ENCODE data around the gene WDR47. TPM values are rescaled to one million over a fixed set of nuclear protein-coding genes. Genes with fewer than 3 reads are reported as not detected.

The WDR47 gene
- total RNA-seq, 2 experiments from 2014 or later = 16.2 to 18.7 TPM

DNA sequence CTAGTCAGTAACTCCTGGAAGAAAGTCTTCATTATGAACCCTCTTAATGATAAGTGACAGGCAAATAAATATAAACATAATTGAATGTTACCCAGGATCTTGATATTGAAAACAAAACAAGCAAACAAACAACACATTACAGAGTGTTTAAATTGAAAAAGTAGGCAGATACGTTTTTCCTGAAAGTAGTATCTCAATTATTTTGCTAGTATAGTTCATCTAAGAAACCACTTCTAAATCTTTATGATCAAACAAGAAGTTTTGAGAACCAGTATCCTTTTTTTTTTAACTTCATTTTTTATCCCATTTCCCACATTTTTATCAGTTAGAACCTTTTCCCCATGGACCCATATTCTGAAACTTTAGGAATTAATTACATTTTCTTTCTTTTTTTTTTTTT lies 3.7 kb upstream of the WDR47 start:
- ATAC-seq (ENCODE audit: poor library complexity) = no peak

DNA sequence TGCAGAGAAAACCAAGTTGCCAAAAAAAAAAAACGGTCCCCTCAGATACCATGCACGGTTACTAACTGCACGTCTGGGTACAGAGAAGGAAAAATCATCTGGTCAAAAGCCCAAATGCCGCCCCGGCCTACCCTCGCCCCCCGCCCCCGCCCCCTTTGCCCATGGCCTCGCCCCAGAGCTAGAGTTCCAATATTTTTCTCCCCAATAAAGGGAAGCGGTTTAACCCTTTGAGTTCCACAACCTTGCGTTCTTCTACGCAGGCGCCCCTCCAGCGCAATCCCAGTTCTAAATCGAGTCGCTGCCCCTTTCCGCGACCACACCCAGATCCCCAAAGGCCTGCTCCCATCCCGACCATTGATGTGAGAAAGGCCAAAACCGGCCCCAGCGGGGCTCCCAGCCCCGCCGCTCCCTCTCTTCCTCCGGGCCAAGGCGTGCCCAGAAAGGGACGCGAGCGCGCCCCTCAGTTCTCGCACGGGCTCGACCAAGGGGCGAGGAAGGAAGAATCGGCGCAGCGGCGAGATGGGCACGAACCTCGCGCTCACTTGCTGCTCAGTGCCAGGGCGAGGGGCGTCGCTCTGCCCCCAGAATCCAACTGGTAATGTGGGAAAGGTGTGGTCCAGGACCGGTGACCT lies 797 bp downstream of the WDR47 start:
- H3K4me3 ChIP-seq (ENCODE audit: low read length) = peak overlapping the region; percentile 99
- intact Hi-C loops (cut with DNase I, micrococcal nuclease) = loop anchor here (2.0 to 5.0 kb wide), 8 partner anchors 51 to 386 kb away; partner anchors contain the start of genes CLCC1 (in 2 of the 2), ELAPOR1 (in 1 of the 2), PSMA5 (in 1 of the 2) and SARS1 (in 1 of the 2)
- CTCF ChIA-PET = no interaction called here

More for the DNA sequence above, 3.7 kb upstream of the WDR47 start:
- DNase-seq = no peak
- Histone ChIP-seq H3K4me1 (ENCODE audit: insufficient read depth, low read length) (peaks cover 14% of the 10 kb centered on the region), H3K36me3 (ENCODE audit: insufficient read depth, low read length) (no peaks in the 10 kb centered on the region), H3K27ac (ENCODE audit: low read depth in 1 of 2, low read length in 2 of 2) (no peak overlapping the region), H3K27me3 (ENCODE audit: control insufficient read depth in 1 of 2, insufficient read depth in 2 of 2, low read length in 2 of 2) (no peaks in the 10 kb centered on the region), H3K9me3 (ENCODE audit: control insufficient read depth in 1 of 2, insufficient read depth in 1 of 2, low read length in 2 of 2) (no peaks in the 10 kb centered on the region), H3K4me3 (ENCODE audit: low read length) (no peak overlapping the region)
- Mint-ChIP-seq H3K27ac (no peak overlapping the region), H3K9me3 (no peaks in the 10 kb centered on the region), H3K4me3 (no peak overlapping the region), H3K36me3 (ENCODE audit: low read depth) (peaks cover 5% of the 10 kb centered on the region), H3K27me3 (peaks cover 4% of the 10 kb centered on the region), H3K4me1 (ENCODE audit: low read depth) (peaks cover 16% of the 10 kb centered on the region)
- CTCF ChIA-PET = interaction anchor here (0.6 kb wide), 1 partner anchor 120 kb away, joined by 3 read pairs; no protein-coding TSS in a partner anchor
- TF ChIP-seq, protein P1, sequence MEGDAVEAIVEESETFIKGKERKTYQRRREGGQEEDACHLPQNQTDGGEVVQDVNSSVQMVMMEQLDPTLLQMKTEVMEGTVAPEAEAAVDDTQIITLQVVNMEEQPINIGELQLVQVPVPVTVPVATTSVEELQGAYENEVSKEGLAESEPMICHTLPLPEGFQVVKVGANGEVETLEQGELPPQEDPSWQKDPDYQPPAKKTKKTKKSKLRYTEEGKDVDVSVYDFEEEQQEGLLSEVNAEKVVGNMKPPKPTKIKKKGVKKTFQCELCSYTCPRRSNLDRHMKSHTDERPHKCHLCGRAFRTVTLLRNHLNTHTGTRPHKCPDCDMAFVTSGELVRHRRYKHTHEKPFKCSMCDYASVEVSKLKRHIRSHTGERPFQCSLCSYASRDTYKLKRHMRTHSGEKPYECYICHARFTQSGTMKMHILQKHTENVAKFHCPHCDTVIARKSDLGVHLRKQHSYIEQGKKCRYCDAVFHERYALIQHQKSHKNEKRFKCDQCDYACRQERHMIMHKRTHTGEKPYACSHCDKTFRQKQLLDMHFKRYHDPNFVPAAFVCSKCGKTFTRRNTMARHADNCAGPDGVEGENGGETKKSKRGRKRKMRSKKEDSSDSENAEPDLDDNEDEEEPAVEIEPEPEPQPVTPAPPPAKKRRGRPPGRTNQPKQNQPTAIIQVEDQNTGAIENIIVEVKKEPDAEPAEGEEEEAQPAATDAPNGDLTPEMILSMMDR (IDR thresholded peaks at IDR 0.05) = no peak
- intact Hi-C loops (cut with DNase I, micrococcal nuclease) = no loop called here
- POLR2A ChIA-PET = interaction anchor here (1.9 kb wide), 1 partner anchor 30 kb away, joined by 5 read pairs; the partner anchor contains the start of gene TAF13

DNA sequence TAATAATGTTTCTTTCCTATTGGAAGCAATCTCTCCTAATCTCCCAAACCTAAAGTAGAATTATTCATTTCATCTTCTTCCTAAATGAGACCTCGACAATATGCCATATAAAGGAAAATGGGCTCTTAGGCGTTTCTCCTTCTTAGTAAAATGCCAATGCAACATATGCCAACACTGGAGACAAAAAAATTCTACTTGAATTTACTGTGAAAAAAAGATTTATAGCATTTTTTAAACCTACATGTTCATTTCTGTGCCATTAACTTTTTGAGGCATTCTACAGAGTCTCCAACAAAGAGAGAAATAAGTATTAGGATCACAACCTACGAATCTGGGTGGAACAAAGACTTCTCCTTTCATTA lies 1.3 kb downstream of the WDR47 start:
- H3K4me3 ChIP-seq (ENCODE audit: low read length) = peak overlapping the region; percentile 99
- no peaks in the 10 kb centered on the region for H3K27me3 ChIP-seq (ENCODE audit: control insufficient read depth in 1 of 2, insufficient read depth in 2 of 2, low read length in 2 of 2)
- no peaks in the 10 kb centered on the region for H3K9me3 Mint-ChIP-seq
- no peaks in the 10 kb centered on the region for H3K9me3 ChIP-seq (ENCODE audit: control insufficient read depth in 1 of 2, insufficient read depth in 1 of 2, low read length in 2 of 2)
- no peaks in the 10 kb centered on the region for H3K36me3 ChIP-seq (ENCODE audit: insufficient read depth, low read length)
- H3K27me3 Mint-ChIP-seq = no peaks in the 10 kb centered on the region
- H3K27ac ChIP-seq (ENCODE audit: low read depth in 1 of 2, low read length in 2 of 2) = no peak overlapping the region
- intact Hi-C loops (cut with DNase I, micrococcal nuclease) = loop anchor here (2.0 to 5.0 kb wide), 8 partner anchors 52 to 387 kb away; partner anchors contain the start of genes CLCC1 (in 2 of the 2), ELAPOR1 (in 1 of the 2), PSMA5 (in 1 of the 2) and SARS1 (in 1 of the 2)
- TF ChIP-seq, protein P1 (IDR thresholded peaks at IDR 0.05) = no peak
- H3K4me3 Mint-ChIP-seq = peak overlapping the region; percentile 97
- peaks cover 5% of the 10 kb centered on the region for H3K36me3 Mint-ChIP-seq (ENCODE audit: low read depth)
- ChIA-PET POLR2A (interaction anchor here (0.6 to 1.9 kb wide), 4 partner anchors 35 to 78 kb away, joined by 3 to 5 read pairs (median 4); partner anchors contain the start of genes CLCC1, TAF13 and TMEM167B), CTCF (no interaction called here)
- ATAC-seq (ENCODE audit: poor library complexity) (no peak), DNase-seq (no peak)
- peaks cover 14% of the 10 kb centered on the region for H3K4me1 ChIP-seq (ENCODE audit: insufficient read depth, low read length)
- peaks cover 22% of the 10 kb centered on the region for H3K4me1 Mint-ChIP-seq (ENCODE audit: low read depth)
- peak overlapping the region; percentile 91 for H3K27ac Mint-ChIP-seq

More for the DNA sequence above, 797 bp downstream of the WDR47 start:
- POLR2A ChIA-PET = interaction anchor here (0.6 to 2.1 kb wide), 11 partner anchors 35 to 394 kb away, joined by 3 to 68 read pairs (median 10); partner anchors contain the start of genes CLCC1, TAF13 and TMEM167B
- peaks cover 5% of the 10 kb centered on the region for H3K36me3 Mint-ChIP-seq (ENCODE audit: low read depth)
- Histone ChIP-seq H3K27ac (ENCODE audit: low read depth in 1 of 2, low read length in 2 of 2) (peak overlapping the region; percentile 69 to 79), H3K4me1 (ENCODE audit: insufficient read depth, low read length) (peaks cover 14% of the 10 kb centered on the region), H3K36me3 (ENCODE audit: insufficient read depth, low read length) (no peaks in the 10 kb centered on the region), H3K9me3 (ENCODE audit: control insufficient read depth in 1 of 2, insufficient read depth in 1 of 2, low read length in 2 of 2) (no peaks in the 10 kb centered on the region), H3K27me3 (ENCODE audit: control insufficient read depth in 1 of 2, insufficient read depth in 2 of 2, low read length in 2 of 2) (no peaks in the 10 kb centered on the region)
- ATAC-seq (ENCODE audit: poor library complexity) (peak; percentile 6), DNase-seq (peak in 8 of 14 experiments; percentile 4 to 54 (median 28))
- peak overlapping the region; percentile 97 for H3K4me3 Mint-ChIP-seq
- H3K9me3 Mint-ChIP-seq = no peaks in the 10 kb centered on the region
- peak overlapping the region; percentile 91 for H3K27ac Mint-ChIP-seq
- peaks cover 22% of the 10 kb centered on the region for H3K4me1 Mint-ChIP-seq (ENCODE audit: low read depth)
- TF ChIP-seq, protein P1 (IDR thresholded peaks at IDR 0.05) = no peak
- H3K27me3 Mint-ChIP-seq = no peaks in the 10 kb centered on the region

All from CD4-positive, alpha-beta T cell (primary cell).